ENCODE measurements around the gene TNFRSF21. TPM values are rescaled to one million over a fixed set of nuclear protein-coding genes. Genes with fewer than 3 reads are reported as not detected.
"Not testable (repeated sequence)": the region's sequence is repeated elsewhere in the genome, so short reads cannot be mapped to it uniquely, and the experiment has no call there.

TNFRSF21 gene
- total RNA-seq, 1 donor from 2014 or later = 64.6 TPM

GRCh38 chr6:47319867-47320266 is 10.2 kb upstream of the TNFRSF21 start:
- ATAC-seq = no peak

- no peak for ATAC-seq
Observed at GRCh38 chr6:47319382-47319781, 9.7 kb upstream of the TNFRSF21 start.

- ATAC-seq = no peak
Observed at GRCh38 chr6:47318236-47318989, 8.7 kb upstream of the TNFRSF21 start.

- not testable (repeated sequence) for ATAC-seq
Observed at GRCh38 chr6:47315181-47315580, 5.5 kb upstream of the TNFRSF21 start.

- no peak for ATAC-seq
Observed at GRCh38 chr6:47310131-47310480, 401 bp upstream of the TNFRSF21 start.

GRCh38 chr6:47308552-47309290 is 984 bp downstream of the TNFRSF21 start:
- peak; percentile 37 for ATAC-seq

- ATAC-seq = no peak
Observed at GRCh38 chr6:47308198-47308517, 1.5 kb downstream of the TNFRSF21 start.

- ATAC-seq = no peak
Observed at GRCh38 chr6:47307362-47308197, 2.1 kb downstream of the TNFRSF21 start.

GRCh38 chr6:47306887-47307286 is 2.8 kb downstream of the TNFRSF21 start:
- no peak for ATAC-seq

GRCh38 chr6:47303861-47304260 is 5.8 kb downstream of the TNFRSF21 start:
- ATAC-seq = no peak

- ATAC-seq = no peak
Observed at GRCh38 chr6:47303342-47303741, 6.4 kb downstream of the TNFRSF21 start.

GRCh38 chr6:47302043-47302442 is 7.7 kb downstream of the TNFRSF21 start:
- no peak for ATAC-seq

GRCh38 chr6:47301441-47301840 is 8.3 kb downstream of the TNFRSF21 start:
- ATAC-seq = peak; percentile 42

- ATAC-seq = no peak
Observed at GRCh38 chr6:47300417-47300816, 9.3 kb downstream of the TNFRSF21 start.

GRCh38 chr6:47299965-47300364 is 9.7 kb downstream of the TNFRSF21 start:
- ATAC-seq = no peak

GRCh38 chr6:47298475-47298874 is 11.2 kb downstream of the TNFRSF21 start:
- no peak for ATAC-seq

GRCh38 chr6:47294990-47295389 is 14.7 kb downstream of the TNFRSF21 start:
- no peak for ATAC-seq

GRCh38 chr6:47292944-47293343 is 16.8 kb downstream of the TNFRSF21 start:
- peak; percentile 42 for ATAC-seq

- no peak for ATAC-seq
Observed at GRCh38 chr6:47292027-47292426, 17.7 kb downstream of the TNFRSF21 start.

GRCh38 chr6:47290124-47290834 is 19.4 kb downstream of the TNFRSF21 start:
- peak; percentile 36 for ATAC-seq

GRCh38 chr6:47288267-47289090 is 21.2 kb downstream of the TNFRSF21 start:
- no peak for ATAC-seq

GRCh38 chr6:47286301-47286700 is 23.4 kb downstream of the TNFRSF21 start:
- no peak for ATAC-seq

Data from esophagus mucosa (tissue), 1 donor.